Neural cell (in vitro differentiated cells): ENCODE measurements around the gene SLC8A3.

Experiments
- CTCF ChIP-seq: fragments of 450-650 bp; IDR thresholded peaks from 2 replicates; pipeline ENCODE4 v1.5.1; 2014; ENCODE audit warnings: antibody characterized with exemption, mild to moderate bottlenecking, moderate library complexity; ENCODE audit not compliant: poor library complexity, severe bottlenecking
- EP300 ChIP-seq: fragments of 450-650 bp; conservative IDR thresholded peaks from 2 replicates; pipeline ENCODE4 v1.6.1; 2014; ENCODE audit warnings: antibody characterized with exemption, mild to moderate bottlenecking, moderate library complexity; ENCODE audit not compliant: poor library complexity, severe bottlenecking
- EZH2 ChIP-seq: fragments of 200-600, 300-800 bp; shearing (Covaris generic), sonication (generic); IDR thresholded peaks from 2 replicates; pipeline ENCODE4 v1.6.1; 2014; ENCODE audit warnings: antibody characterized with exemption, low read length, borderline replicate concordance, mild to moderate bottlenecking; ENCODE audit not compliant: insufficient read depth, poor library complexity, severe bottlenecking
- MXI1 ChIP-seq: fragments of 450-650 bp; conservative IDR thresholded peaks from 2 replicates; pipeline ENCODE4 v1.6.1; 2014; ENCODE audit warnings: antibody characterized with exemption, mild to moderate bottlenecking; ENCODE audit not compliant: poor library complexity, severe bottlenecking
- POLR2AphosphoS5 ChIP-seq: IDR thresholded peaks from 2 replicates; pipeline ENCODE4 v1.6.1; 2012
- REST ChIP-seq: IDR thresholded peaks from 2 replicates; pipeline ENCODE4 v1.6.1; 2012; ENCODE audit warnings: borderline replicate concordance
- SMC3 ChIP-seq: fragments of 450-650 bp; conservative IDR thresholded peaks from 2 replicates; pipeline ENCODE4 v1.6.1; 2014; ENCODE audit warnings: antibody characterized with exemption, mild to moderate bottlenecking, moderate library complexity; ENCODE audit not compliant: poor library complexity
- TAF1 ChIP-seq: IDR thresholded peaks from 2 replicates; pipeline ENCODE4 v1.6.1; 2012; ENCODE audit warnings: low read depth

- TF ChIP-seq EP300 (no peak), TAF1 (no peak), EZH2 (no peak), CTCF (no peak), POLR2AphosphoS5 (no peak), SMC3 (no peak), MXI1 (no peak), REST (no peak)
These were observed 155.6 kb downstream of the SLC8A3 start for GRCh38 chr14:70033116-70033515.
